IPS-NIHi7 (cell line): ENCODE results near the gene DDX3Y.

ENCODE experiments used
- DNase-seq: peaks from one replicate; pipeline ENCODE4 v3.0.0; 2012; ENCODE audit warnings: mixed read lengths; ENCODE audit errors: extremely low spot score

The DDX3Y gene

DNA sequence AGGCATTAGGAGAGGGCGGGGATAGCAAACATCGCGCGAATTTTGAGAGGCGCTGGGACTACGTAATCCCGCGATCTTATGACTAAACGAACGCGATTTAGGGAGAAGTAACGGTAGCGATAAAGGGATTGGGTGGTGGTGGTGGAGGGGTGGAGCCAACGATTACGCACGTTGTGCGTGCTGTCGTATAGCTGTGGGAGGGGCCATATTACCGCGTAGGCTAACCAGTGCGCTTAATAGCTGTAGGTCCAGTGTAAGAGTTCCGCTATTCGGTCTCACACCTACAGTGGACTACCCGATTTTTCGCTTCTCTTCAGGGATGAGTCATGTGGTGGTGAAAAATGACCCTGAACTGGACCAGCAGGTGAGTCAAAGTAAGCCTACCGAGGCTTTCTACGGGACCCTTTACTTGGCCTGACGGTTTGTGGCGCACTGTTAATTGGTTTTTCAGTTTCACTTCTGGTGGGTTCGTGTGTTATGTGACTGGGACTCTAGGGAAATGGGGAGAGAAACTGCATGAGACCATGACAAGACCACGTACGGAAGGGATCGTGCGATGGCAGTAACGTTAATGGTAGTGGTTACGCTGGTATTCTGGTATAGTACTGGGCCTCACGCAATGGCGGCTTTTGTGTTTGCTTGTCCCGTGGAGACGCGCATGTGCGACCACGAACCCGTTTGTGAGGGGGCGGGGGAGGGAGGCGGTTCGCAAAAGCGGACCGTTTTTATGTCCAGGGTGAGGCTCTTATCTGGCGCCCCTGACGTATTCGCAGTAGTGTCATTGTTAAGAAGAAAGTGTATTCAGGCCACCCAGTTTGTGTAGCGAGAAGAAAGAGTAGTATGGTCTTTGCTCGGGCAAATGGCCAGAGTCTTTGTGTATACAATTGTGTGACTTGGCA, at the start of gene DDX3Y:
TSS of gene DDX3Y (plus strand) at position 251 of the 899 bp plus-strand sequence. CDS start at position 320, 69 bp downstream.
- no peak for DNase-seq

DNA sequence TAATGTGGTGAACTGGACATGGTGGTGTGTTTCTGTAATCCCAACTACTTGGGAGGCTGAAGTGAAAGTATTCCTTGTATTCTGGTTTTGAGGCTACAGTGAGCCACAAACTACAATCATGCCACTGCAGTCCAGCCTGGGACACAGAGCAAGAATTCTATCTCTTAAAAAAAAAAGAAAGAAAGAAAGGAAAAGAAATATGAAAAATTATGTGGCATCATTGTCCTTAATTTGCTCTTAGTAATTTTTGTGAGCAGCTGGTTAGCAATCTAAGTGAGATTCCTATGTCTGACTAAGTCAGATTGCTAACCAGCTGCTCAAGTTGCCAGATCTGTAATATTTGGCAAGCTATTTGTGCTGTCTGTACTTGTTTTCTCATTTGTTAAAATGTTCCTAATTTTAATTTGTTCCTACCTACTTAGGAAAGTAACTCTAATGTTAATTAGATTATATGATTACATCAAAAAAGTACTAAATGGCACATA, 48.8 kb upstream of the DDX3Y start:
- no peak for DNase-seq

DNA sequence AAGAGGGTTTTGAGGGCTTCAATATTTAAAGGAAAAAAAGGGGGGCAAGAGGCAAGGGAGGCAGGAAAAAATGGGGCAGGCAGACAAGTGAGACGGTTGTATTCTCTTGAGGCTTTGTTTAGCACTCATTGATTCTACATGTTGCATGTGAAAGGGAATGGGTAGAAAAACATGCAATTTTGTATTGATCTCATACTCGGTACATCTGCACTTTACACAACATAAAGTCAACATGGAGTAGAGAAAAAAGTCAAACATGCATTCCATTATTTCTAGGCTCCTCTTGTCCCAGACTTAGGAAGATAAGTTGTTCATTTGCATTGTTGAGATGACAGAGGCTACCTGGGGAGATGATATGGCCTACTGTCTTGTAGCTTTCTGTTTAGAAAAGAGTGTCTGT, 36.7 kb upstream of the DDX3Y start:
- no peak for DNase-seq

DNA sequence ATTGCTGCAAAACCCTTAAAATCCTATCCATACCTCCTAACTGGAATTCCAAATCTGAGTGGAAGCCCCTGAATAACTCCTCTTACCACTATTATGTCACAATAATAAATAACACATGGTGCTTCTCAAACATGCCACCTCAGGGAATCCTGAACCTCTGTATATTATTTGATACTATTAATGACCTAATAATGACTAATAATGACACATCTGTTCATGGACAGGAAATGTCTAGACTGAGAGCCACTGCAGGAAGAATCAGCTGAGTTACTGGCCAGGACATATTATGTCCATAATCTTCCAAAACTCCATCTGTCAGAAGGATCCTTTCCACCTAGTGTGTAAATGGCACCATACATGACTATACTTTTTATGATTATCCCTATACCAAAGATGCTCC, 7.7 kb upstream of the DDX3Y start:
- no peak for DNase-seq

DNA sequence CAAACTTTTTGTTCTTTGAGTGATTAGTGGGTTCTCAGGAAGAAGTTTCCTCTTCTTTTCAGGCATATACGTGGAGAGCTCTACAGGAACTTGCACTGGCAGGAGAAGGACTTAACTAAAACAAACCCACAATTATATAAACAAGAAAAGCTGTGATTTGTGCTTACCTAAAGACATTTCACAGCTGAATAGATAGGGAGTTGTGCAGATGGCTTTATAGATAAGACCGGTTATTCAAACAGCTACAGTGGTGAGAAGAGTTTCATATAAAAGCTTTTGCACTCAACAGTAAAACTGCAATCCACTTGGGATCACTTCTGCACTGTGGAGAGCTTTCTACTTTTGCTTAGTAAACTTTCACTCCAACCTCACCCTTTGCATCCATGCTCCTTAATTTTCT, 6.1 kb upstream of the DDX3Y start:
- no peak for DNase-seq

DNA sequence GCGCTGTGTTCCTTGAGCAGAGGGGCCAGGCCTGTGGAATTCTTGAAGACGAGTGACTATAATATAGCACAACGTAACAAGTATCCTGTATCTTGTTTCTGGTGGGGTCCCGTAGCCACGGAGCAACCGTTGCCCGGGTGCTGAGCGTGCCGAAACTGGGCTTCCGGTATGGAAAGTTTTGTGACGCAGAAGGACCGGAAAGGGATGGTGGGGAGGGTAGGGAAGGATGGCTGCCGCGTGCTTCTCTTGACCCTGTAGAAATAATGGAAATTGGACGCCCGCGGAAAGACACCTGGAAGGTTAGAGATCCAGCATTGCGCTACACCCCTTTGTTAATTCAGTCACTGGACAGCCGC, 827 bp downstream of the DDX3Y start:
- DNase-seq: no peak

DNA sequence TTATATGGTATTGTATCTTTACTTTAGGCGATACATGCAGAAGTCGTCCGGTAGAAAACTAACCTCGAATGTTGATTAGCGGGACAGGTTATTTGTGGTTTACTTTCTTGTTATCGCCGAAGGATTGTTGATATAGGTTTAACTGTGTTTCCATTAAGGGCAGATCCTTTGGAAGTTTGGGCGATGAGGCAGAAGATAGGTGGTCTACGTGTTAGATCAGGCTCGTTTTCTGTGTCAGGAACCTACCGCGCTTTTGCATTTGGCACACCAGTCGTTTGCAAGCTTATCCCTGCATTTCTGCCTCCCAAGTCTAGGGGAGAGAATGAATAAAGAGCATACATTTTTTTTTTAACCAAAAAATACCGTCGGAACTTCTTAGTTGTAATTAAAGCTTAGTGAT, 1.2 kb downstream of the DDX3Y start:
- DNase-seq: no peak

DNA sequence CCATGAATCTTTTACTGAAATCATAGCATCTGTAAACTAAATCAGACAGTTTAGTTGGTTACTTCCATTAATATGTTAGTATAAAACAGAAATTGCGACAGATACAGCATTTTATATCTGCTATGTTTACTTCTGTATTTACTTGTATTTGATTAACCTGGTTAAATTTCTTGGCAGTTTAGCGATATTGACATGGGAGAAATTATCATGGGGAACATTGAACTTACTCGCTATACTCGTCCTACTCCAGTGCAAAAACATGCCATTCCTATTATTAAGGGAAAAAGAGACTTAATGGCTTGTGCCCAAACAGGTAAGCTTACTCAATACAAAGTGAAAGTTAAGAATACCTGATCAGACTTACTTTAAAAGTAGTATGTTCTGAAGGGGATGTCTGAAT, 8.9 kb downstream of the DDX3Y start:
- no peak for DNase-seq

DNA sequence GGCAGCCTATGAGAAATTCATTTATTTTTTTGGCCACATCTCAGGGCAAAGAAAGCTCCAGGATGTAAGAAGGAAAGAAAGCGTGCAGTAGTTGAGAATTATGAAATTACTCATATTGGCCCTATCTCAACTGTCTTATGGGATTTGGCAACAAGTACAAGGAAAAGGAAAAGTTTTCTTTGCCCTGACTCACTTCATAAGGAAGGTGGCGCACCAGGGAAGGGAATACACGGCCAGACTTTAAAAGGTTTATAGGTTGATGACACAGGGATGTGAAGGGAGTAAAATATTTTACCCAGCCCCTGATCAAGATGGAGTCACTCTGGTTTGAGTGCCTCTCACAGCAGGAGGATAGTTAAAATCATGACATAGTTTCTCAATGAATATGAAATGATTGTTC, 23.4 kb downstream of the DDX3Y start:
- no peak for DNase-seq

DNA sequence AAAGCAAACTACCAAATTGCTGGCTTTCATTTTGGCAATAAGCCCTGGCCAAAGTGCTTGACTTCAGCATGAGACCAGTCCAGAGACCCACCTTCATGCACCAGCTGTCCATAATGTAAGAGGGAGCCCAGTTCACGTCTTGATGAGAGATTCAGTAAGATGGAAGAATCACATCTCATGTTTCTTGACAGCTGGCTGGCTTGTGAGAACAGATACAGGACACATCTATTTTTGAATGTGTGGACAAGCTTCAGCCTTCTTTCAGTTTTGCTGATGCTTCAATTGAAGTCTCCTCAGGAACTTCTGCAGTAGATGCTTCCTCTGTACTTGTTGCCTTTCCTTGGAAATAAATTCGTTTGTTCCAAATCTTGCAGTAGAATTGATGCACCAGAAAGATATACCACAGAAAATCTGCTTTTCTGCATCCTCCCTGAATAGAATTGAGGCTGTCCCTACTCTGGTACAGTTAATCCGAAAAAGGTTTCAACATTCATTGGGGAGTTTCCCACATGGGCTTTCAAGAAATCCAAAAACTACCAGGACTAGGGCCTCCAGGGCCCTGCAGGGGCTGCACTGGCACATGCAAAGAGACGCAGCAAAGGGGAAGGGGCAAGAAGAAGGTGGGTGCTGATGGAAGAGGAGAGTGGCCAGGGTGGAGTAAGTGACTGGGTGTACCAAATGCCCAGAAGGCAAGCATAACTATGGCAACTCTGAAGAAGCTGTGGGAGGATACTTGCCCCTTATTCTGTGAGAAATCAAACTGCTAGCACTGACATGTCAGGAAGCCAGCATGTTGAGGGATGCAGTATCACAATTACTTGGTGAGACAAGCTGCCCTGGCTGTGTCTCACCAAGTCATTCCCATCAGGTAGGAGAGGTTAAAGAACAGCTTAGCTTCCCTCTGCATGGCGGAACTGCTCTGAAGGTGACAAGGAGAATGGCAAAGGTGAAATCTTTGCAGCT, 37.3 kb downstream of the DDX3Y start:
- no peak for DNase-seq
